B cell (primary cell): ENCODE data around the gene CCR2. TPM values are rescaled to one million over a fixed set of nuclear protein-coding genes. Genes with fewer than 3 reads are reported as not detected.

Experiments
- ATAC-seq: fragments of 200-7000 bp; cut with Tn5 transposase; one replicate; pipeline ENCODE4 v1.10.0; 2021; ENCODE audit warnings: low read depth, mild to moderate bottlenecking, moderate number of reproducible peaks, moderate library complexity
- CTCF ChIA-PET: fragments of 350-600 bp; sonication (Branson Sonifier 250); formaldehyde crosslinking; loops from one replicate; lab custom pipeline; 2021; ENCODE audit warnings: antibody characterized with exemption, inconsistent platforms; lab: Charles Lee
- POLR2A ChIA-PET: fragments of 350-600 bp; sonication (Branson Sonifier 250); formaldehyde crosslinking; loops from one replicate; lab custom pipeline; 2021; ENCODE audit warnings: antibody characterized with exemption; lab: Charles Lee
- DNase-seq: peaks from one replicate; pipeline ENCODE4 v3.0.0; 2013
- H2AFZ ChIP-seq: 2 replicates; pipeline ENCODE4 v1.6.1; 2012; ENCODE audit warnings: mild to moderate bottlenecking, low read depth, low read length; ENCODE audit not compliant: insufficient read depth, poor library complexity, severe bottlenecking
- H3K27ac ChIP-seq, 2 donors: 1 replicate in 1 of 2; 2 replicates in 1 of 2; pipeline ENCODE4 v1.5.1; 2012 to 2013; ENCODE audit warnings: low read length in 2 of 2, mild to moderate bottlenecking in 2 of 2, moderate library complexity in 1 of 2
- H3K27me3 ChIP-seq, 4 experiments: fragments of 200-600 bp in 1 of 4; sonication (generic) in 1 of 4; replicated peaks in 1 of 4; 1 replicate in 2 of 4; 2 replicates in 2 of 4; pipeline versions ENCODE4 v1.6.1 to v1.7.0; 2013 to 2016; ENCODE audit warnings: low read length in 3 of 4, mild to moderate bottlenecking in 2 of 4, mixed read lengths in 1 of 4, moderate library complexity in 1 of 4; ENCODE audit not compliant: insufficient read depth in 4 of 4, control insufficient read depth in 3 of 4; ENCODE audit errors: control extremely low read depth in 1 of 4
- H3K36me3 ChIP-seq, 2 experiments: replicated peaks in 1 of 2; 1 replicate in 1 of 2; 2 replicates in 1 of 2; pipeline versions ENCODE4 v1.6.1 to v1.7.1; 2013; ENCODE audit warnings: low read length in 1 of 2; ENCODE audit not compliant: insufficient read depth in 2 of 2, control insufficient read depth in 1 of 2; ENCODE audit errors: control extremely low read depth in 1 of 2, extremely low read depth in 1 of 2
- H3K4me1 ChIP-seq, 2 donors: fragments of 200-600 bp in 1 of 2; sonication (generic) in 1 of 2; 1 replicate in 1 of 2; 2 replicates in 1 of 2; pipeline versions ENCODE4 v1.5.1 to v1.6.1; 2013 to 2017; ENCODE audit warnings: low read length in 2 of 2; ENCODE audit not compliant: control insufficient read depth in 2 of 2, insufficient read depth in 2 of 2
- H3K4me2 ChIP-seq: replicated peaks from 2 replicates; pipeline ENCODE3; 2012; ENCODE audit warnings: mild to moderate bottlenecking, low read depth, low read length; ENCODE audit not compliant: poor library complexity, severe bottlenecking
- H3K4me3 ChIP-seq, 5 experiments: fragments of 200-600 bp in 1 of 5; sonication (generic) in 1 of 5; 1 replicate in 3 of 5; 2 replicates in 2 of 5; pipeline versions ENCODE4 v1.5.1 to v1.7.0; 2011 to 2016; ENCODE audit warnings: low read length in 4 of 5, mild to moderate bottlenecking in 4 of 5, low read depth in 2 of 5, control low read depth in 1 of 5, moderate library complexity in 1 of 5; ENCODE audit not compliant: insufficient read depth in 1 of 5; ENCODE audit errors: control extremely low read depth in 1 of 5, extremely low read depth in 1 of 5
- H3K79me2 ChIP-seq: fragments of 200-600 bp; sonication (generic); one replicate; pipeline ENCODE4 v1.6.0; 2016; ENCODE audit warnings: low read length; ENCODE audit not compliant: control insufficient read depth, insufficient read depth
- H3K9ac ChIP-seq: fragments of 200-600 bp; sonication (generic); 2 replicates; pipeline ENCODE4 v1.6.1; 2017; ENCODE audit warnings: mild to moderate bottlenecking, low read length, moderate library complexity
- H3K9me3 ChIP-seq, 3 donors: one replicate each; pipeline versions ENCODE4 v1.6.1 to v1.7.1; 2013; ENCODE audit warnings: low read length in 2 of 3; ENCODE audit not compliant: control insufficient read depth in 2 of 3, insufficient read depth in 1 of 3; ENCODE audit errors: control extremely low read depth in 1 of 3
- H4K20me1 ChIP-seq: 2 replicates; pipeline ENCODE4 v1.6.0; 2012; ENCODE audit warnings: mild to moderate bottlenecking, low read length; ENCODE audit not compliant: insufficient read depth, control insufficient read depth, poor library complexity, severe bottlenecking
- H3K27ac Mint-ChIP-seq: one replicate; pipeline ENCODE4 v1.8.0; 2021; ENCODE audit warnings: mixed read lengths
- H3K27me3 Mint-ChIP-seq: one replicate; pipeline ENCODE4 v1.8.0; 2021; ENCODE audit warnings: mixed read lengths
- H3K4me1 Mint-ChIP-seq: one replicate; pipeline ENCODE4 v1.8.0; 2021; ENCODE audit warnings: mixed read lengths
- H3K4me3 Mint-ChIP-seq: one replicate; pipeline ENCODE4 v1.8.0; 2021; ENCODE audit warnings: mixed read lengths
- H3K9me3 Mint-ChIP-seq: one replicate; pipeline ENCODE4 v1.8.0; 2022; ENCODE audit warnings: mixed read lengths; ENCODE audit not compliant: insufficient read depth
- EZH2 ChIP-seq: IDR thresholded peaks from 2 replicates; pipeline ENCODE4 v1.6.1; 2012; ENCODE audit warnings: borderline replicate concordance, low read depth, mild to moderate bottlenecking, moderate library complexity, low read length; ENCODE audit not compliant: insufficient read depth, poor library complexity, severe bottlenecking
- WGBS: methylation state at CpG from one replicate; pipeline ENCODE4 v1.1.5; 2013; ENCODE audit warnings: missing lambda C conversion rate; ENCODE audit not compliant: insufficient coverage; 5-methylcytosine and 5-hydroxymethylcytosine counted together
- intact Hi-C: fragments of 100-400 bp; cut with micrococcal nuclease; formaldehyde crosslinking; loops from one replicate; pipeline ENCODE4 v1.10.0; 2022
- polyA plus RNA-seq: library from polyadenylated mRNA; depleted of rRNA; stranded (reverse); fragments of >200 nt; gene quantifications from 2 replicates; pipeline ENCODE4 v1.2.3, GENCODE V29; 2012
- total RNA-seq, 2 donors: library from RNA; stranded (reverse); fragments of 120-200 nt in 1 of 2; gene quantifications; 1 replicate in 1 of 2; 2 replicates in 1 of 2; pipeline versions ENCODE4 v1.2.3 to v1.2.4, GENCODE V29; 2013 to 2022
- TF ChIP-seq, protein P1 (sequence below): fragments of 200-600 bp; IDR thresholded peaks from one replicate; pipeline ENCODE4 v1.8.0; 2022; ENCODE audit warnings: antibody characterized with exemption, mild to moderate bottlenecking

CCR2 gene
- total and polyA plus RNA-seq, 2 donors (not counting 1 experiment from before 2014, with no cell fraction given) = 0.34 to 0.82 TPM

DNA sequence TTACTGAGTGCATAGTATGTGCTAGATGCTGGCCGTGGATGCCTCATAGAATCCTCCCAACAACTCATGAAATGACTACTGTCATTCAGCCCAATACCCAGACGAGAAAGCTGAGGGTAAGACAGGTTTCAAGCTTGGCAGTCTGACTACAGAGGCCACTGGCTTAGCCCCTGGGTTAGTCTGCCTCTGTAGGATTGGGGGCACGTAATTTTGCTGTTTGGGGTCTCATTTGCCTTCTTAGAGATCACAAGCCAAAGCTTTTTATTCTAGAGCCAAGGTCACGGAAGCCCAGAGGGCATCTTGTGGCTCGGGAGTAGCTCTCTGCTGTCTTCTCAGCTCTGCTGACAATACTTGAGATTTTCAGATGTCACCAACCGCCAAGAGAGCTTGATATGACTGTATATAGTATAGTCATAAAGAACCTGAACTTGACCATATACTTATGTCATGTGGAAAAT lies 15.8 kb downstream of the CCR2 start:
- no peaks in the 10 kb centered on the region for H3K27me3 ChIP-seq
- no peak for TF ChIP-seq EZH2
- TF ChIP-seq, protein P1, sequence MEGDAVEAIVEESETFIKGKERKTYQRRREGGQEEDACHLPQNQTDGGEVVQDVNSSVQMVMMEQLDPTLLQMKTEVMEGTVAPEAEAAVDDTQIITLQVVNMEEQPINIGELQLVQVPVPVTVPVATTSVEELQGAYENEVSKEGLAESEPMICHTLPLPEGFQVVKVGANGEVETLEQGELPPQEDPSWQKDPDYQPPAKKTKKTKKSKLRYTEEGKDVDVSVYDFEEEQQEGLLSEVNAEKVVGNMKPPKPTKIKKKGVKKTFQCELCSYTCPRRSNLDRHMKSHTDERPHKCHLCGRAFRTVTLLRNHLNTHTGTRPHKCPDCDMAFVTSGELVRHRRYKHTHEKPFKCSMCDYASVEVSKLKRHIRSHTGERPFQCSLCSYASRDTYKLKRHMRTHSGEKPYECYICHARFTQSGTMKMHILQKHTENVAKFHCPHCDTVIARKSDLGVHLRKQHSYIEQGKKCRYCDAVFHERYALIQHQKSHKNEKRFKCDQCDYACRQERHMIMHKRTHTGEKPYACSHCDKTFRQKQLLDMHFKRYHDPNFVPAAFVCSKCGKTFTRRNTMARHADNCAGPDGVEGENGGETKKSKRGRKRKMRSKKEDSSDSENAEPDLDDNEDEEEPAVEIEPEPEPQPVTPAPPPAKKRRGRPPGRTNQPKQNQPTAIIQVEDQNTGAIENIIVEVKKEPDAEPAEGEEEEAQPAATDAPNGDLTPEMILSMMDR = no peak
- no peaks in the 10 kb centered on the region for H3K9me3 ChIP-seq
- DNase-seq (no peak), ATAC-seq (no peak)
- 60% methylated on average over 1 of the region's 6 CpGs for WGBS
- Mint-ChIP-seq H3K27ac (peak overlapping the region; percentile 41), H3K4me3 (no peak overlapping the region), H3K4me1 (peaks cover 32% of the 10 kb centered on the region), H3K27me3 (peaks cover 3% of the 10 kb centered on the region), H3K9me3 (no peaks in the 10 kb centered on the region)
- H3K27ac ChIP-seq = no peak overlapping the region
- peak overlapping the region; percentile 18 for H3K9ac ChIP-seq
- ChIA-PET POLR2A (interaction anchor here (0.5 to 0.7 kb wide), 3 partner anchors 14 to 186 kb away, joined by 3 to 8 read pairs (median 3); no protein-coding TSS in a partner anchor), CTCF (interaction anchor here (0.7 to 13.1 kb wide), 27 partner anchors 8 to 609 kb away, joined by 3 to 233 read pairs (median 10); partner anchors contain the start of genes CCR1, CCR5AS and CCRL2)
- H3K4me3 ChIP-seq = no peak overlapping the region
- no peaks in the 10 kb centered on the region for H3K79me2 ChIP-seq
- H4K20me1 ChIP-seq = no peaks in the 10 kb centered on the region
- H3K36me3 ChIP-seq = no peaks in the 10 kb centered on the region
- H3K4me1 ChIP-seq = peaks cover 12 to 20% of the 10 kb centered on the region in 2 donors
- H3K4me2 ChIP-seq = peak overlapping the region; percentile 13
- H2AFZ ChIP-seq = peak overlapping the region; percentile 30
- intact Hi-C loops = loop anchor here (2.0 kb wide), 3 partner anchors 17 to 431 kb away; partner anchors contain the start of gene CCR1

DNA sequence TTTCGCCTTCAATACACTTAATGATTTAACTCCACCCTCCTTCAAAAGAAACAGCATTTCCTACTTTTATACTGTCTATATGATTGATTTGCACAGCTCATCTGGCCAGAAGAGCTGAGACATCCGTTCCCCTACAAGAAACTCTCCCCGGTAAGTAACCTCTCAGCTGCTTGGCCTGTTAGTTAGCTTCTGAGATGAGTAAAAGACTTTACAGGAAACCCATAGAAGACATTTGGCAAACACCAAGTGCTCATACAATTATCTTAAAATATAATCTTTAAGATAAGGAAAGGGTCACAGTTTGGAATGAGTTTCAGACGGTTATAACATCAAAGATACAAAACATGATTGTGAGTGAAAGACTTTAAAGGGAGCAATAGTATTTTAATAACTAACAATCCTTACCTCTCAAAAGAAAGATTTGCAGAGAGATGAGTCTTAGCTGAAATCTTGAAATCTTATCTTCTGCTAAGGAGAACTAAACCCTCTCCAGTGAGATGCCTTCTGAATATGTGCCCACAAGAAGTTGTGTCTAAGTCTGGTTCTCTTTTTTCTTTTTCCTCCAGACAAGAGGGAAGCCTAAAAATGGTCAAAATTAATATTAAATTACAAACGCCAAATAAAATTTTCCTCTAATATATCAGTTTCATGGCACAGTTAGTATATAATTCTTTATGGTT lies 17.1 kb downstream of the CCR2 start, which contains the start of gene CCR5:
Gene CCR5 (plus strand): TSS at position 108 of the 680 bp plus-strand sequence. CDS start 1,957 bp downstream, outside the sequence.
- no peaks in the 10 kb centered on the region for H3K9me3 ChIP-seq
- CTCF ChIA-PET = interaction anchor here (0.7 to 13.1 kb wide), 18 partner anchors 10 to 432 kb away, joined by 3 to 233 read pairs (median 6); partner anchors contain the start of gene CCR1
- H4K20me1 ChIP-seq = no peaks in the 10 kb centered on the region
- Mint-ChIP-seq H3K27me3 (peaks cover 3% of the 10 kb centered on the region), H3K9me3 (no peaks in the 10 kb centered on the region), H3K4me3 (no peak within 1 kb of the TSS), H3K27ac (peak within 1 kb of the TSS; percentile 41), H3K4me1 (peaks cover 38% of the 10 kb centered on the region)
- peaks cover 0 to 2% (median 0%) of the 10 kb centered on the region in 4 experiments for H3K27me3 ChIP-seq
- H3K9ac ChIP-seq = peak within 1 kb of the TSS; percentile 20
- TF ChIP-seq, protein P1 = no peak
- TF ChIP-seq EZH2 = no peak
- H2AFZ ChIP-seq = peak within 1 kb of the TSS; percentile 30
- H3K36me3 ChIP-seq = no peaks in the 10 kb centered on the region
- no CpG with 5 or more reads among the region's 5 CpGs for WGBS
- intact Hi-C loops = loop anchor here (2.0 kb wide), 1 partner anchor 18 kb away; no protein-coding TSS in a partner anchor
- peaks cover 12 to 20% of the 10 kb centered on the region in 2 donors for H3K4me1 ChIP-seq
- no peak within 1 kb of the TSS for H3K4me2 ChIP-seq
- H3K4me3 ChIP-seq = peak within 1 kb of the TSS in 1 of 5 experiments; percentile 10
- no peaks in the 10 kb centered on the region for H3K79me2 ChIP-seq
- H3K27ac ChIP-seq = no peak within 1 kb of the TSS
- no peak for ATAC-seq
- no peak for DNase-seq
- POLR2A ChIA-PET = interaction anchor here (0.6 kb wide), 1 partner anchor 102 kb away, joined by 4 read pairs; no protein-coding TSS in a partner anchor
